GM21381 (cell line): ENCODE results near the gene ZBTB7C.

Experiments
- ATAC-seq: cut with Tn5 transposase; IDR thresholded peaks from one replicate; pipeline ENCODE4 v1.9.1; 2021; ENCODE audit warnings: mild to moderate bottlenecking, moderate library complexity; ENCODE audit not compliant: unreplicated experiment

ZBTB7C gene

GRCh38 chr18:48391868-48392267 lies 17.3 kb downstream of the ZBTB7C start:
- ATAC-seq = no peak

DNA sequence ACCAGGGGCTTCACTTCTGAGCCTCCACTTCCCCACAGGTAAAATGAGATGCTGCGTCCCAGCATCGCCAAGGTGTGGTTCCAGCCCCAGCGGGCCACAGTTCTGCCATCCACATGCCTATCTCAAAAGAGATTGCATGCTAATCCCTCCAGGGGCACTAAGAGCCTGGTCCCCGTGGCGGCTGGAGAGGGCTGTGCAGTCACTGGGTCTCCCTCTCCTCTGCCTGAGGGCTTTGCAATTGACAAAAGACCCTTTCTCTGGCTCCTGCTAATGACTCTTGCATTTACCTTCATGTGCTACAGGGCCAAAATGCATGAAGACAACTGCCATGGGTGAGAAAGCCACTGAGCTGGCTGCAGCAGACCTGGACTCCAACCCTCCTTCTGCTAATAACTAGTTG lies 18.5 kb downstream of the ZBTB7C start:
- no peak for ATAC-seq

GRCh38 chr18:48388478-48388877 lies 20.7 kb downstream of the ZBTB7C start:
- ATAC-seq = no peak

GRCh38 chr18:48387300-48387699 lies 21.9 kb downstream of the ZBTB7C start:
- no peak for ATAC-seq

DNA sequence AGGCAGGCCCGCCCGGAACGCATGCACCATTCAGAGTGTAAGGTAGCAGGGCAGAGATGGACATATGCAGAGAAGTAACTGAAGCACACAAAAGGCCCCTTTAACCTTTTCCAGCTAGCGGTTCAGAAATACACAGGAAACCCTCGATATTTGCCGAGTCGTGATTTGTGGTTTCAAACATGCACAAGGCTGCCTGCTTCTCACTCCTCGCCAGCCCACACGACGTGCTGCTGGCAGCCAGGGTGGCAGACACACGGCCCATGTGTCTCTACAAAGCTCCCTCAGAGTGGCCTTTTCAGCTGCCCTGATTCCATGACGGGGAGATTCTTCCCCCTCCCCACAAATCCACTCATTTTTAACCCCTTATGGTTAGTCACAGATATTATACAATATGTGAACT lies 23.6 kb downstream of the ZBTB7C start:
- ATAC-seq = no peak

DNA sequence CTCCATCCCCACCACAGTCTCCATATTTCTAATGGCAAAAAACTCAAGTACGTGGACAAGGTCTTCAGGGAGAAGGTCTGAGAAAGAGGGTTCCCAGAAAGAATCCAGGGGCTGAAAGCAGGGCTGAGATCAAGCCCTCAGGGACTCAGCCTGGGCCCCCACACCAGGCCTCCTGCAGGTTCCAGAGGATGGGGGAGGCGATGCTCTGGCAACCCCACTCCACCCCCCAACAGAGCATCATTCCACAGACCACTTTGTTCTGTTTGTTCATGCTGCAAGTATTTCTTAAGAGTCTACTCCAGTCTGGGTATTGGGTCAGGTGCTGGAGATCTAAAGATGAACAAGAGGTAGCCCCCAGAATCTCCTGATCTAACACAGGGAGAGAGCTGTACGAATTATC lies 32.2 kb downstream of the ZBTB7C start:
- no peak for ATAC-seq

DNA sequence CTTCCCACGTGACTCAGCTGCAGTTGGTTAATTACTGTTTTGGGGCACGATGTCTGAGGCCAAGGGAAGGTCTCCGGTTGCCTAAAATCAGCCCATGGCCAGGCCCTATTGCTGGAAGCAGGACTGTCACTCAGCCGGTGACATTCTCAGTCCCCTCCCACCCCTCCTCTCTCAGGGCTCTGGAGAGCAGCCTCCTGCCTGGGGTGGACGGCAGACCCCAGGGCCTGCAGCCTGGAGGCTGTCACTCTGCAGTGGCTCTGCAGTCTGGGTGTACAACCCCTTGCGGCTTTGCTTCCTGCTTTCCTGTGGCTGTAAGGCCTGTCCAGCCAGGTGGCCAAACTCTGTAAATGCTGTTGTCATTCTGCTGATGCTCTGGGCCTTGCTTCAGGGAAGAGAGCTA lies 32.8 kb downstream of the ZBTB7C start:
- no peak for ATAC-seq

GRCh38 chr18:48375150-48375800 lies 33.9 kb downstream of the ZBTB7C start:
- ATAC-seq = no peak

- no peak for ATAC-seq
Observed at GRCh38 chr18:48374423-48375149, 34.6 kb downstream of the ZBTB7C start.

DNA sequence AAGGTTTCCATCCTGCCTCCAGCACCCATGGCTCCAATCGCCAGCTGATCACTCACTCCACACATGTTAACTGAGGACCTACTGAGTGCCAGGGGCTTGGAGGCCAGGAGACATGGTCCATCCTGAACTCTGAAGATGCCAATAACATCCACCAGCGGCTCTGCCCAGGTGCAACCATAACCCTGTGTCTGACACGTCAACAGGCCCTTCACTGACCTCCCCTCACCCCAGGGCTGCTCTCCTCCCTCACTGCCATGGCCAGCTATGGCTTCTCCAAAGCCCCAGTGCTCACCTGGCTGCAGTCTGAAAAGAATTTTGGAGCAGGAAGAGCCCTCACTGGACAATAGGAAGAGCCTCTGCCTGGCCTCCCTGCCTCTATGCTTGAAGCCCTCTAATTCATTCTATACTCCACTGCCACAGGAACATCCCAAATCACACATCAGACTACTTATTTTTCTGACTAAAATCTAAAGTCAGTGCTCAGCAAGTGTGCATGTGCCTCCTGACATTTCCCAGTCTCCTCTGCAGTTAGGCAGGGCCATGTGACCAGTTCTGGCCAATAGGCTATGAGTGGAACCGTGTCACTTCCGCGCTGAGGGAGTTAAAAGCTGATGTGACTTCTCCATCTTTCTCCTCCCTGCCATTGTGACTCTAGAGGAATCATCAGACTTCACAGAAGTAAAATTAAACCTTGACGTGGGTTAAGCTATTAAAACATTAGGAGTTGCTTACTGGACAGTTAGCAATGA lies 37.2 kb downstream of the ZBTB7C start:
- no peak for ATAC-seq

- ATAC-seq = no peak
Observed at GRCh38 chr18:48367557-48367956, 41.6 kb downstream of the ZBTB7C start.

DNA sequence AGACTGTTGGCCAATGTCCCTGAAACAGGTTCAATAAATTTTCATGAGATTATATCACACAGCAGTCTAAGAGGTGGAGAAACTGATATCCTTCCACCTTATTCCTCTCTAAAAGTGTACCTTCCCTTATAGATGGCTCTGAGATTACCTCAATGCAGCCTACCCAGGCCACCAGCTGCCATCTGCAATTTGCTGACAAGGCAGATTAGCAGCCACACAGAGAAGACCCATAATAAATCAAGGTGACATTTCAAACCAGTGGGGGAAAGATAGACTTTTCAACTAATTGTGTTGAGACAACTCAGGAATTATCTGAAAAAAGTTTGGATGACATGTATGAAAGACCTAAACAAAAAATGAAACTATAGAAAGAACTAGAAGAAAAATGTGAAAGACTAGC lies 43.2 kb downstream of the ZBTB7C start:
- no peak for ATAC-seq

GRCh38 chr18:48364146-48364545 lies 45.0 kb downstream of the ZBTB7C start:
- ATAC-seq = no peak

GRCh38 chr18:48363175-48363574 lies 46.0 kb downstream of the ZBTB7C start:
- no peak for ATAC-seq

- ATAC-seq = no peak
Observed at GRCh38 chr18:48361801-48362200, 47.4 kb downstream of the ZBTB7C start.

GRCh38 chr18:48360376-48361021 lies 48.7 kb downstream of the ZBTB7C start:
- ATAC-seq = no peak

- no peak for ATAC-seq
Observed at GRCh38 chr18:48359626-48360025, 49.6 kb downstream of the ZBTB7C start.

GRCh38 chr18:48358868-48359267 lies 50.3 kb downstream of the ZBTB7C start:
- no peak for ATAC-seq

DNA sequence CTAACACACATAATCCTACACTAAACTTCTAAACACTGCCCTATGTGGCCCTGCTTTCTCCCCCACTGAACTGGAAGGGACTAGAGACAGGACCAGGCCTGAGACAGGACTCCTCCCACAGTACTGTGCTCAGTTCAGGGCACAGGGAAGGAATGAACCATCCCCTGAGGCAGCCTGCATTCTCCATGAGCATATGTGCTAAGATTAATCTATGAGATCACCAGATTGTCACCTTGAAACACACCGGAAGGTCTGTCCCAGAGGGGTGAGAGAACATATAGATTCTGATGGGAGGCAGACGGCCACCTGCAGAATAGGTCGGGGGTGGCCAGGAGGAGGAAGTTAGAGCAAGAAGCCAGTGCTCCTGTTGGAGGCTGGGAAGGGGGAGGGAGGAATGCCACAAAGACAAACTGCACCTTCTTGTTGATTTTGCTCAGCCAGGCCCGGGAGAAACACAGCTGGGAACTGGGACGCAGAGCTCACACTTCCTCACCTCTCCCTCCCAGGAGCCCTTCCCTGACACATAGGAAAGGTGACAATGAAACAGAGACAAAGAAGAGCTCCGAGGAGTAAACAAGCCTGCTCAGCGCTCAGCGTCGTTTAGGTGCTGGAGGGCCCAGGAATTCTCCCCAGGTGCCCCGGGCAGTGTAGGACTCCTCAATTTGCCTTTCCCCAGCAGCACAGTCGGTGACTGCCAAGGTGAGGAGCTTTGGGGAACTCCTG lies 52.1 kb downstream of the ZBTB7C start:
- ATAC-seq = no peak

- no peak for ATAC-seq
Observed at GRCh38 chr18:48356151-48356745, 52.9 kb downstream of the ZBTB7C start.
